ENCODE measurements around the gene IL12RB1. TPM values are rescaled to one million over a fixed set of nuclear protein-coding genes. Genes with fewer than 3 reads are reported as not detected.
A peak's percentile ranks its signal among the peaks of the same experiment; 100 is the strongest.
"Not testable (repeated sequence)": the region's sequence is repeated elsewhere in the genome, so short reads cannot be mapped to it uniquely, and the experiment has no call there.

Gene IL12RB1
- total and polyA plus RNA-seq, 3 experiments from 2014 or later = 18.9 to 43.2 (median 19.6) TPM

DNA sequence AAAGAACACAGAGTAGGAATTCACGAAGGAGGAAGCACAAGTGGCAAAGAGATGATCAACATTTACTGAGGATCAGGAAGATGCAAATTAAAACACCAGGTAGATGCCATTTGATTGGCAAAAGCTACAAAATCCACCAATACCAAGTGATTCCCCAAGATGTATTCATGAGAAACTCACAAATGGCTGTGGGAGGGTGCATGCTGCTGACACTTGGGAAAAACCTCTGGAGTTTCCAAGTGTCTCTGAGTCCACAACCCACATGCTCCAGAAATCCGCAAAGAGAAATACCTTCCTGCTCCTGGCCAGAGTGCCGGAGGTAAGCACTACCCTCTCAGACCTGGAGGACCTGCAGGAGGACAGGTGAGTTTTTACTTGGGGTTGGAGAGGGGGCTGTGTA, 43.1 kb downstream of the IL12RB1 start:
- H3K36me3 Mint-ChIP-seq = no peaks in the 10 kb centered on the region
- ChIA-PET CTCF (interaction anchor here (1.2 to 3.1 kb wide), 3 partner anchors 16 to 261 kb away, joined by 3 to 14 read pairs (median 10); no protein-coding TSS in a partner anchor), POLR2A (interaction anchor here (0.7 to 1.7 kb wide), 4 partner anchors 30 to 44 kb away, joined by 3 to 4 read pairs (median 4); no protein-coding TSS in a partner anchor)
- H3K27ac Mint-ChIP-seq = peak overlapping the region; percentile 50 to 97 (median 88)
- H3K27me3 Mint-ChIP-seq = no peaks in the 10 kb centered on the region
- Histone ChIP-seq H3K27ac (ENCODE audit: low read depth, low read length) (no peak overlapping the region), H3K9me3 (ENCODE audit: low read length) (no peaks in the 10 kb centered on the region), H3K27me3 (ENCODE audit: insufficient read depth, low read length, poor library complexity, severe bottlenecking) (no peaks in the 10 kb centered on the region), H3K4me1 (ENCODE audit: insufficient read depth, low read length) (peaks cover 35% of the 10 kb centered on the region), H3K36me3 (ENCODE audit: insufficient read depth, low read length) (no peaks in the 10 kb centered on the region), H3K4me3 (ENCODE audit: low read length) (no peak overlapping the region)
- no peak for DNase-seq
- peaks cover 0 to 2% (median 0%) of the 10 kb centered on the region in 5 donors for H3K9me3 Mint-ChIP-seq
- peaks cover 31 to 45% (median 43%) of the 10 kb centered on the region in 3 donors for H3K4me1 Mint-ChIP-seq
- H3K4me3 Mint-ChIP-seq = peak overlapping the region; percentile 4 to 85 (median 77)

- no peaks in the 10 kb centered on the region for H3K36me3 ChIP-seq (ENCODE audit: insufficient read depth, low read length)
- ChIA-PET CTCF (no interaction called here), POLR2A (interaction anchor here (0.8 kb wide), 1 partner anchor 20 kb away, joined by 3 read pairs; no protein-coding TSS in a partner anchor)
- Mint-ChIP-seq H3K4me3 (no peak overlapping the region), H3K4me1 (peaks cover 26 to 34% (median 33%) of the 10 kb centered on the region in 3 donors), H3K27ac (peak overlapping the region in 1 of 8 donors; percentile 26), H3K36me3 (no peaks in the 10 kb centered on the region), H3K9me3 (peaks cover 0 to 2% (median 0%) of the 10 kb centered on the region in 5 donors), H3K27me3 (no peaks in the 10 kb centered on the region)
- H3K9me3 ChIP-seq (ENCODE audit: low read length) = no peaks in the 10 kb centered on the region
- no peak overlapping the region for H3K4me3 ChIP-seq (ENCODE audit: low read length)
- peaks cover 30% of the 10 kb centered on the region for H3K4me1 ChIP-seq (ENCODE audit: insufficient read depth, low read length)
- H3K27ac ChIP-seq (ENCODE audit: low read depth, low read length) = no peak overlapping the region
- H3K27me3 ChIP-seq (ENCODE audit: insufficient read depth, low read length, poor library complexity, severe bottlenecking) = no peaks in the 10 kb centered on the region
- no peak for DNase-seq
Observed at GRCh38 chr19:18041054-18041453, 45.7 kb downstream of the IL12RB1 start.

- H3K27ac ChIP-seq (ENCODE audit: low read depth, low read length); H3K27ac Mint-ChIP-seq; H3K4me3 Mint-ChIP-seq; POLR2A ChIA-PET; DNase-seq; H3K4me3 ChIP-seq (ENCODE audit: low read length); H3K9me3 Mint-ChIP-seq; H3K9me3 ChIP-seq (ENCODE audit: low read length); H3K4me1 ChIP-seq (ENCODE audit: insufficient read depth, low read length); H3K27me3 ChIP-seq (ENCODE audit: insufficient read depth, low read length, poor library complexity, severe bottlenecking); H3K36me3 Mint-ChIP-seq; H3K27me3 Mint-ChIP-seq; CTCF ChIA-PET; H3K36me3 ChIP-seq (ENCODE audit: insufficient read depth, low read length): not testable (repeated sequence)
- H3K4me1 Mint-ChIP-seq = peaks cover 6 to 20% (median 6%) of the 10 kb centered on the region in 3 donors
Observed at GRCh38 chr19:18032102-18032501, 54.6 kb downstream of the IL12RB1 start.

GRCh38 chr19:18031401-18031800, 55.3 kb downstream of the IL12RB1 start:
- H3K27me3 ChIP-seq (ENCODE audit: insufficient read depth, low read length, poor library complexity, severe bottlenecking); H3K36me3 Mint-ChIP-seq; H3K4me1 ChIP-seq (ENCODE audit: insufficient read depth, low read length); H3K36me3 ChIP-seq (ENCODE audit: insufficient read depth, low read length); H3K4me3 Mint-ChIP-seq; H3K4me3 ChIP-seq (ENCODE audit: low read length); H3K27ac ChIP-seq (ENCODE audit: low read depth, low read length); H3K9me3 Mint-ChIP-seq; H3K9me3 ChIP-seq (ENCODE audit: low read length); H3K27me3 Mint-ChIP-seq; DNase-seq: not testable (repeated sequence)
- POLR2A ChIA-PET = interaction anchor here (0.9 kb wide), 1 partner anchor 18 kb away, joined by 4 read pairs; no protein-coding TSS in a partner anchor
- H3K27ac Mint-ChIP-seq = peak overlapping the region in 3 of 8 donors; percentile 25 to 73 (median 34)
- CTCF ChIA-PET = interaction anchor here (1.2 to 1.5 kb wide), 2 partner anchors 26 to 28 kb away, joined by 3 to 5 read pairs; no protein-coding TSS in a partner anchor
- H3K4me1 Mint-ChIP-seq = peaks cover 6 to 20% (median 6%) of the 10 kb centered on the region in 3 donors

DNA sequence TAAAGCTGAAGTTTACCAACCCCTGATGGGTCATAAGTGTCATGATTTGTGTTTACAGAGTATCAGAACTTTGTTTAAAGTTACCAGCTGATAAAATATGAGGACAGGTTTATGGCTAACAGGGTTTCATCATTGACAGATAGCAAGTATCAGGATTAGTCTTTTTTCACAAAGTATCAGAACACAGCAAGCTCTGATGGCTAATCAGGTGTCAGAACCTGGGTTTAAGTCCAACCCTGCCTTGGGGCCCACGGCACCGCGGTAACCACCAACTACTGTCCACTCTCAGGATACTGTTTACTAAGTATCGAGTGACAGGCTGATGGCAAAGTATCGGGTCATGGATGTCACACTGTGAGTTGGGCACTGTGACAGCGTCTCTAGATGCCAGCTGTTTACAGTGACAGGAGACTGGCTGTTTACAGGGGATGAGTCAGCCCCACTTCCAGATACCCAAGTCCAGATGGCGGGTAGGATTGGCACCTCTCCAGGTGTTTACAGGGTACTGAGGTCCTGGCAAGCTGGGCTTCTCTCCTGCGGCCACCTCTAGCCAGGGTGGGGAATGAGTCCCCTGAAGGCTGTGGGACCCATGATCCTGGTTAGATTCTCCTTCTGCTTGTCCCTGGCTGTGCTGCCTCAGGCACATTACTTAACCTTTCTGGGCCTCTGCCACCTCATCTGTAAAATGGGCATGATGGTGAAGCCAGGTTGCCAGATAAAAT, 57.0 kb downstream of the IL12RB1 start:
- Histone ChIP-seq H3K9me3 (ENCODE audit: low read length) (no peaks in the 10 kb centered on the region), H3K36me3 (ENCODE audit: insufficient read depth, low read length) (no peaks in the 10 kb centered on the region), H3K4me3 (ENCODE audit: low read length) (no peak overlapping the region), H3K27me3 (ENCODE audit: insufficient read depth, low read length, poor library complexity, severe bottlenecking) (no peaks in the 10 kb centered on the region), H3K4me1 (ENCODE audit: insufficient read depth, low read length) (peaks cover 9% of the 10 kb centered on the region), H3K27ac (ENCODE audit: low read depth, low read length) (no peak overlapping the region)
- DNase-seq = no peak
- Mint-ChIP-seq H3K27ac (peak overlapping the region in 1 of 8 donors; percentile 26), H3K4me1 (peaks cover 6 to 17% (median 8%) of the 10 kb centered on the region in 3 donors), H3K36me3 (no peaks in the 10 kb centered on the region), H3K9me3 (no peaks in the 10 kb centered on the region), H3K4me3 (no peak overlapping the region), H3K27me3 (peaks cover 0 to 1% of the 10 kb centered on the region in 2 donors)
- ChIA-PET POLR2A (interaction anchor here (0.8 to 1.2 kb wide), 2 partner anchors 9 to 15 kb away, joined by 3 to 4 read pairs; no protein-coding TSS in a partner anchor), CTCF (interaction anchor here (1.1 to 1.8 kb wide), 4 partner anchors 15 to 30 kb away, joined by 3 to 7 read pairs (median 4); no protein-coding TSS in a partner anchor)

DNA sequence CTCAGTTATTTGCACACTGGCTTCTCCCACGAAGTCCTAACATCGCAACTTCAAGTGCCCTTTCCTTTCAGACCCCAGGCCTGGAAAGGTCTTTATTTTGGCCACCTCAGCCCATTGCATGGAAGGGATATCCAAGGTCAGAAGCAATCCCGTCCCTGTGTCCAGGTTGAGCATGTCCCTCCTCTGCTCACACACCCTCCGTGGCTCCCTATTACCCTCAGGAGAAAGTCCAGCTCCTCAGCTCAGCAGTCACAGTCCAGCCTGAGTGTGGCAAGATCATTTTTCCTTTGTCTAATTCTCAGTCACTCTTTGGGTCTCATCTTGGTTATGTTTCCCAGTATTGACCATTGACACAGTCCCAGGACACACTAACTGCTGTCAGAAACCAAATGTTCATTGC, 59.6 kb downstream of the IL12RB1 start:
- Histone ChIP-seq H3K4me3 (ENCODE audit: low read length) (no peak overlapping the region), H3K4me1 (ENCODE audit: insufficient read depth, low read length) (peaks cover 32% of the 10 kb centered on the region), H3K27me3 (ENCODE audit: insufficient read depth, low read length, poor library complexity, severe bottlenecking) (no peaks in the 10 kb centered on the region), H3K36me3 (ENCODE audit: insufficient read depth, low read length) (no peaks in the 10 kb centered on the region), H3K9me3 (ENCODE audit: low read length) (no peaks in the 10 kb centered on the region), H3K27ac (ENCODE audit: low read depth, low read length) (no peak overlapping the region)
- Mint-ChIP-seq H3K36me3 (no peaks in the 10 kb centered on the region), H3K27me3 (peaks cover 0 to 1% of the 10 kb centered on the region in 2 donors), H3K27ac (peak overlapping the region in 3 of 8 donors; percentile 29 to 48 (median 42)), H3K4me3 (no peak overlapping the region), H3K9me3 (no peaks in the 10 kb centered on the region), H3K4me1 (peaks cover 24 to 38% (median 27%) of the 10 kb centered on the region in 3 donors)
- ChIA-PET CTCF (no interaction called here), POLR2A (no interaction called here)
- DNase-seq = no peak

DNA sequence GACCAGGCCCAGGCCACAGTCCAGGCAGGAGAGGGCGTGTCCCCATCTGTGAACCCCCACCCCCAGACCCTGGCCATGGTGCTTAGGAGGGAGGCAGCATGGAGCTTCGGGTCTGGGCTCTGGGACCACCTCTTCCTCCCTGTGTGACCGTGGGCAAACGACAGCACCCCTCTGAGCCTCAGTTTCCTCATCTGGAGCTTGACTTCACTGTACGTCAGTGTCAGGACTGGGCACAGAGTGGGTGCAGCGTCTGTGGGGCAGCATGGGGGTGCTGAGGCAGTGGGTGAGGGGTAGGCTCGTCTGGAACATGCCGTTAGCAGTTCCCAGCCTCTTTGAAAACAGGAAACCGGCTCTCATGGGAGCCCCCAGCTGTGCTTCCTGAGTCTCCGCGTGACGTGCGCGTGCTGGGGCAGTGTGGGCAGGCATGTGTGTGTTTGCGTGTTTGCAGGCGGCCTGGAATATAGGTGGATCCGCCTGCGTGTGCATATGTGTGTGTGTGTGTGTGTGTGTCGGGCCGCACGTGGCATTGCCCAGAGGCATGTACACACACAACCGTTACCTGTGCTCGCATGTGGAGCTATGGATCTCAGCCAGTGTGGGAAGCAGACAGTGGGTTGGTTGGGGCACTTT, 63.0 kb downstream of the IL12RB1 start:
- Histone ChIP-seq H3K27me3 (ENCODE audit: insufficient read depth, low read length, poor library complexity, severe bottlenecking) (no peaks in the 10 kb centered on the region), H3K4me3 (ENCODE audit: low read length) (peak overlapping the region; percentile 43), H3K27ac (ENCODE audit: low read depth, low read length) (no peak overlapping the region), H3K36me3 (ENCODE audit: insufficient read depth, low read length) (no peaks in the 10 kb centered on the region), H3K4me1 (ENCODE audit: insufficient read depth, low read length) (peaks cover 40% of the 10 kb centered on the region), H3K9me3 (ENCODE audit: low read length) (no peaks in the 10 kb centered on the region)
- Mint-ChIP-seq H3K4me3 (peak overlapping the region in 6 of 7 donors; percentile 34 to 72 (median 59)), H3K4me1 (peaks cover 38 to 53% (median 43%) of the 10 kb centered on the region in 3 donors), H3K27me3 (peaks cover 0 to 1% of the 10 kb centered on the region in 2 donors), H3K9me3 (no peaks in the 10 kb centered on the region), H3K36me3 (no peaks in the 10 kb centered on the region), H3K27ac (peak overlapping the region; percentile 65 to 93 (median 90))
- ChIA-PET CTCF (interaction anchor here (1.0 to 3.1 kb wide), 5 partner anchors 9 to 34 kb away, joined by 3 to 14 read pairs (median 5); partner anchors contain the start of gene ARRDC2), POLR2A (interaction anchor here (0.7 to 2.1 kb wide), 2 partner anchors 14 to 17 kb away, joined by 4 to 9 read pairs; no protein-coding TSS in a partner anchor)
- DNase-seq = peak; percentile 31 to 93 (median 67)

Data from CD8-positive, alpha-beta memory T cell (primary cell).